GM21737 (cell line): ENCODE measurements around the gene GAREM1.
"Not testable (repeated sequence)": the region's sequence is repeated elsewhere in the genome, so short reads cannot be mapped to it uniquely, and the experiment has no call there.

Experiments used
- ATAC-seq: cut with Tn5 transposase; IDR thresholded peaks from one replicate; pipeline ENCODE4 v1.9.1; 2021; ENCODE audit warnings: mild to moderate bottlenecking, moderate library complexity; ENCODE audit not compliant: unreplicated experiment

GAREM1 gene

GRCh38 chr18:32470714-32471633 lies at the start of gene GAREM1:
TSS of gene GAREM1 (minus strand) at chr18:32470882. CDS start at chr18:32470428, 454 bp downstream.
- peak; percentile 97 for ATAC-seq

GRCh38 chr18:32511147-32511546 lies 40.5 kb upstream of the GAREM1 start:
- ATAC-seq = no peak

GRCh38 chr18:32509111-32509510 lies 38.4 kb upstream of the GAREM1 start:
- ATAC-seq = no peak

GRCh38 chr18:32507093-32507492 lies 36.4 kb upstream of the GAREM1 start:
- ATAC-seq = no peak

- no peak for ATAC-seq
These were observed 31.3 kb upstream of the GAREM1 start for GRCh38 chr18:32502014-32502413.

- ATAC-seq = not testable (repeated sequence)
These were observed 30.6 kb upstream of the GAREM1 start for GRCh38 chr18:32501242-32501641.

GRCh38 chr18:32483002-32483401 lies 12.3 kb upstream of the GAREM1 start:
- ATAC-seq = no peak

DNA sequence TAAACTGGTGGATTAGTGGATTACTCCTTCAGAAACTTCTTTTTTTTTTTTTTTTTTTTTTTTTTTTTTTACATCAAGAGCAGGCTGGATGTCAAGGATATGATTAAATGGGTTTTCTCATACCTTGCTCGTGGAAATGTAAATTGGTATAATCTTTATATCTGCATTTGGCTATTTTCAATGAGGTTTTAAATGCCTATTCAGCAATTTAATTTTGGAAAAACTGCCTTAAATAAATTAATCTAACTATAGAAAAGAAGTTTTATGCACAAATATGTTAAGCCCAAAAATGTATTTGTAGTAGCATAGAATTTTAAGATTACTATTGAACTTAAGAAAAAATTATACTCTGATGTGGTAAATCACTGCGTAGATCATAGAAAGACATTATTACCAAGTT lies 11.4 kb upstream of the GAREM1 start:
- no peak for ATAC-seq

GRCh38 chr18:32480581-32480980 lies 9.9 kb upstream of the GAREM1 start:
- ATAC-seq = no peak

DNA sequence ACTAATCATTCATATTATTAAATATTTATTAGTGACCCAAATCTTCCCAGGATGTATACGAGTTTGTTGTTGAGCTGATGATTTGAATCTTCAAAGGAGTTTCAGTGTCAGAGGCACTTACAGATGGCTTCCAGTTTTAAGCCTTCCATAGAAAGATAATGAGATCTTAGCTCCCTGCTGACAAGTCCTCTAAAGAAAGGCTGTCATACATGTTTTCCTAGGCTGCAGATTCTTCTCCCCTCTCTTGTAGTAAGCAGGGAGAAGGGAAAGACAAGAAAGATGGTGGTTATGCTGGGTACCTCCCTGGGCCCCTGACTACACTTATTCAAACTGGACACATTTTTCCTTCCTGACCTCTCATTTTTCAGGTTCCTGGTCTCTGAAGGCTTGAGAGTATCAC lies 8.1 kb upstream of the GAREM1 start:
- no peak for ATAC-seq

DNA sequence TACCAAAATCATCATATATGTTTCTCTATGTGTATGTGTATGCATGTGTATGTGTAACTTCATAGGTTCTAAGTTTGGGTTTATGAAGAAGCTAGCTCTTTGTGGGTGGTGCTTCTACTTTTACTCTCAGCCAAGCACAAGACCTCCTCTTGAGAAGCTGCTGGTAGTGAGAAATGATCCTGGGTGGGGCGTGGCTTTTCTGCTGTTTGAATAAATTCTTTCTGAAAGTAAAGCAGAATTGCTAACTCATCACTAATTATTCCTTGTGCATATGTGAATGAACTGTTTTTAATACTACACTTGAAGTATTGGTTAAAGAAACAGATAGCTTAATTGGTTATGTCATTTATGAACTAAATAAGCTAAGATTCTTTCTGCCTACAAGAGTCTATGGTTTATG lies 7.6 kb upstream of the GAREM1 start:
- no peak for ATAC-seq

- no peak for ATAC-seq
These were observed 5.4 kb upstream of the GAREM1 start for GRCh38 chr18:32476106-32476505.

GRCh38 chr18:32475069-32475468 lies 4.4 kb upstream of the GAREM1 start:
- not testable (repeated sequence) for ATAC-seq

- ATAC-seq = no peak
These were observed 2.6 kb upstream of the GAREM1 start for GRCh38 chr18:32473325-32473724.

DNA sequence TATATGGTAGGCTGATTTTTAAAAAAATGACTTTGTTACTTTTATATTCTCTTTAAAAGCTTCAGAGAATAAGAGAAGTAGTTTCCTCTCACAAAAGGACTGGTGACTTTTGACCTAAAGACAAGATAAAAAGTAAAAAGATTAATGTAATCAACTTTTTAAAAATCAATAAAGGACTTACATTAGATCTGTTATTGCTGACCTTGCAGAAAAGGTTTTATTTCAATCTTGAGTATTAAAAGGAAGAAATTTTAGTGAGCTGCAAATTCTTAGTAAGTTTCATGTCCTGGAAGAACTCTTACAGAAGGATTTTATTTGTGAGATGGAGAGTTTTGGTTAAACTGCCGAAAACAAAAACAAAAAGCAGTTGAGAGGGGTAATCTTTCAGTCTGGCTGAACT lies 2.2 kb upstream of the GAREM1 start:
- no peak for ATAC-seq

- no peak for ATAC-seq
These were observed 295 bp downstream of the GAREM1 start for GRCh38 chr18:32470460-32470713.

DNA sequence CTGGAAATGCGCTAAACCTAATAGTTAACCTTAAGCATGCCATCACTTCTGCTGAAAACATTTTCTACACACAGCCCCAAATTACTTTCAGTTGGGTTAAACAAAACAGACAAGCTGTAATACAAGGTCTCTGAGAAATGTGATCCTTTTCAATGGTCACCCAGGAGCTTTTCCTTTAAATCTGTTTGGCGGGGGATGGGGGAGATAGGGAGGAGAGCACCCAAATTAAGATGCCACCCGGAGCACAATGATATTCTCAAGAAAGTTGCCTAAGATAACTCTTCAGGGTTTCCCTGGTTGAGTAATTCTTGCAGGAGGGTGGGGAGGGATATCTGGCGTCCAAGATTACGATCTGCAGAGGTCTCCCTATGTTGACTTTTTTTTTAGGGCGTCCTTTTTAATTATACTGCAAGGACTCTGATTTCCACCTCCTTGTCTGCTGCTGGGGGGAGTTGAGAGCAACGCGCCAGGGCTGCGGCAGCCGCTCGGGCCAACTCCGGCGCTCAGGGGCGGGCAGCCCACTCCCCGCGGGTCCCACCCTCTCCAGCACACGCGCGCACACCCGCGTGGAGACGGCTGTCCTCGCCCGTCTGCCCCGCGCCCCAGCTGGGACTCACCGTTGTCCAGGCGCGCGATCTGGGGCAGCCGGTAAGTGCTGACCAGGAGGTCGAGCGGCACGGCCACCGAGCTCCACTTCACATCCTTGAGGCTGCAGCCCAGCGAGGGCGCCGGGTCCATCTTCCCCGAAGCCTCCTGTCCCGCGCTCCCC lies 807 bp downstream of the GAREM1 start:
- ATAC-seq = peak; percentile 2

DNA sequence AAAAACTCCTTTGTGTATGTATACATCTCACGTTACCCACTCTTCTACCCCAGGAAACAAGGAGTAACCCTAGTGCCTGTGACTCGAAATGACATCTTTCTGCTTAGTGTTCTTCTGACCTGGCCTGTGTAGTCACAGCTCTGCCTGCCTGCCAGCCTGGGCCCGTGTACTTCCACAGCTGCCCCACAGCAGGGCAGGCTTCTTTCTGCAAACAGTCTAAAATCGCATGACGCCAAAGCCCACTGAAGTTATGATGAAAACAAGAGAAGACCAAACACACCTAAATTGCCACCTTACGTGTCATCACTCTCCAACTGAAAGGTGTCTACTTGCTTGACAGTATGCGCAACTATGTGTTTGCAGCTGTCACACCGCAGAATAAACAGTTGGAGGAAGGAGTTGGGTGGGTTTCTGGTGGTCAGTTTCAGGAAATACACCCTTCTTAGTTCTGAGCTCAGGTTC lies 1.5 kb downstream of the GAREM1 start:
- no peak for ATAC-seq

DNA sequence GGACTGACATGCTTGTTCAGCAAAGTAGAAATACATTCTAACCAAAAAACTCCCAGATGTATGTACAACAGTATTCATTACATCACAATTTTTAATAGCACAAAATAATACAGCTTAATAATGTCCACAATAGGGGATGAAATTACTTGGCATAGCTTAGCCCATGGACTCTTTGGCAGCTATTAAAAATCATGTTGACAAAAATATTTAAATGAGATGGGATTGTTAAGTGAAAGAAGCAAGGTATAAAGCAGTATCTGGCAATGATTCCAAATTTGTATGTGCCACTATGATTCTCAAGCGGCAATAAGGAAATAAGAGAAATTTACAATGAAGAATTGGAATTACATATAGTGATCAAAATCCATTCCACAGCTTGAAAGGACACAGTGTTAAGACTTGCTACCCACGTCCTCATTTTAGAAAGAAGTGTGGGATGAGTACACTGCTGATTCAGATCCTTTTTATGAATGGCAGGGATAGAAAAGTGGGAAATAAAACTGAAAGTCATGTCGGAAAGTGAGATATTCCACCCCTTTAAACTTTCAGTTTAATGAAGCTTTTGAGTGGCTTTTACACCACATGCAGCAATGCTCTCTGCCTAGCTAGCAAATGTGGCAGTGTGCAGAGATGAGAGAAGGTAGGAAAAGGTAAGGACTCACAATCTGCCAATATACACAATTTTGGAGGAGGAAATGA lies 2.4 kb downstream of the GAREM1 start:
- no peak for ATAC-seq

DNA sequence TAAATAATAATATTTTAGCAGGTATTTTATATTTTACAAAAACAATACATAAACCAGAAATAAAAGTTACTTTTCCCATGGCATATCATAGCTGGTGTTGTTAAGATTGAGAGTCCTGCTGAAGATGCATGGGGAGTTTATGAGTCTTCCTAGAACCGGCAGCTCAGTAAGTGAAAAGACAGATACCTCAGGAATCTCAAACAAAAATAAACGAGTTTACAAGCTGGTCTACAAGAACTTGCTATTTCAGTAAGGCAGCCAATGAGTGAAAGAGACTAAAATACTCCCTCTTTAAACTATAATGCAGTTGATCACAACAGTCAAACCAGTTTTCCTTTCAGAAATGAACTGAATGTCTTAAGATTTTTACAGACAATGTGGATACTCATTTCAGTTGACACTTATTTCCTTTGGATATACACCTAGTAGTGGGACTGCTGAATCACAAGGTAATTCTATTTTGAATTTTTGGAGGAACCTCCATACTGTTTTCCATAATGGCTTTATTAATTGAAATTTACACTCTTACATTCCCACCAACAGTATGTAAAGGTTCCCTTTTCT lies 8.9 kb downstream of the GAREM1 start:
- no peak for ATAC-seq

DNA sequence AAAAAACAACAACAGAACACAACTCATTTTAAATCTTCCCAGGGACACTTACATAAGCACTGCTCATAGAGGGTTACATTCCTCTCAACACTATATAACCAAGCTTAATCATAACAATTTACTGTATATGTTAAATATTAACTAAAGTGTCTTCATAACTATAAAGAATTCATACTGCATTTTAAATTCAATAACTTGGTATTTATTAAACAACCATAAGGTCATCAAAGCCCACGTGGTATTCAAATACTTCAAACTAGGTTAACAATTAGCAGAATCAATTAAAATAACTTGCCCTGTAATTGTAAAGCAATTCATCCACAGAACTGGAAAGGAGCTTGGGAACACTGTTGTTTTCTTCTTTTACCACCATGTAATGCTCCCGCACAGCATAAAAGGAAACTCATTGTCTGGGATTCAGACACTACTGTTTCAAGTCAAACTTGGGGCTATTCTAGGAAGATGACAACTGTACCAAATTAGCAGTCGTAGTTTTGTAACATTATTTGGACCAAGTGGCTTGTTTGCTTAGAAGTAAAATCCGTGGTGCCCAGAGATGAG lies 10.4 kb downstream of the GAREM1 start:
- no peak for ATAC-seq
